ENCODE results near the gene GOLGA7B.

Gene GOLGA7B

DNA sequence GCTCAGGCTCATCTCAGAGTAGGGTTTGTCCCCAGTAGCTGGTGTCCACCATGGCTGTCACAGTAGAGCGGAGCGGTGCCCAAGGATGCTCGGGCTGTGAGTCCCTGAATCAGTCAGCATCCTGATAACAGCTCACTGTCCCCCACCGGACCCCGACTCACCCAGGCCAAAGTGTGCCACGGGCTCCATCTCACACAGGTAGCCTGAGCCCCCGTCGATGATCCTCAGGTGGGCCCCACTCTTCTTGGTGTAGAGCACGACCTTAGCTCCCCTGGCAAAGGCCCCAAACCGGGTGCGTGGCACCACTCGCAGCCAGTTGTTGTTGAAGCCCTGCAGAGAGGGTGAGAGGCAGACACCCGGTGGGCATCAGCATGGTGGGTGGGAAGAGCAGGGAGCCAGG lies 45.4 kb downstream of the GOLGA7B start:
- no peak for DNase-seq (ENCODE audit: low read depth)

DNA sequence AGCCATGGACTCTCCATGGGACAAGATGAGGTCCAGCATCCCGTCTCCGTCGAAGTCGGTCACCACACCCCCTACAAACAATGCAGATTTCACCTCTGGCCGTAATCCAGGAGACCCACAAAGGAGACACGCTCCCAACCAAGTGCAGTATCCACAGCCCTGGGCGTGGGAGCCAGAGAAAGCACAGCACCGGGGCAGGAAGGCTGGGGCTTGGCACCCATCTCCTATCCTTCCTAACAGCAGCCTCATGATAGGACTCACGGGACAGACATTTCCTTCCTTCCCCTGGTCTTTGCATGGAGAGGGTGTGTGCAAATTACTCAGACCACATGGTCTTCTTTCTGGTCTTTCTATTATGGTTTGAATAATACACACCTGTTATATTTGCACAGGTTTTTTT lies 46.3 kb downstream of the GOLGA7B start:
- DNase-seq (ENCODE audit: low read depth), result no peak

DNA sequence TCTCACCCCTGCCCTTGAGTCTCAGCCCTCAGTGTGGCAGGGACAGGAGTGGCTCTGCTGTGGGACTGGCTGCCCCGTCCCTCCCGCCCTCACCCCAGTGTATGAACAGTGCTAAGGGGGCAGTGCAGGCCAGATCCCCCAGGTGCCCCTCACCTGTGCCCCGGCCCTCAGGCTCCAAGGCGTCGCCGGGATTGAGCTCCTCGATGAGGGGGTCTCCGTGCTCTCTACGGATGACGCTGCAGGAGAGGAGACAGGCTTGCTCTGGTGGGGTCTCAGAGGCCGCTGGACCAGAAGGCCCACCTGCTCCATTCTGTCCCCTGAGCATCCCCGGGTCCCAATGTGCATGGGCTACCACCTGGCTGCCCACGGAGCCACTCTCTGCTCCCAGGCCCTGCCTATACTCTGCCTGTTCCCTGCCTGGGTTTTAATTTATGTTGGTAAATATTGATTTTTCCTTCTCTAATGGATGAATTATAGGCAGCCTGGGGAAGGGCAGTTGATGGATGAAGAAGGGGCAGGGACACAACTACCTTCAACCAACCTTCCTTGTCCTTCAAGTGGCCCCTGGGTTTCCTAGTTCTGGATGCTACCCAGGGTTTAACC lies 47.2 kb downstream of the GOLGA7B start:
- DNase-seq (ENCODE audit: low read depth), result no peak

DNA sequence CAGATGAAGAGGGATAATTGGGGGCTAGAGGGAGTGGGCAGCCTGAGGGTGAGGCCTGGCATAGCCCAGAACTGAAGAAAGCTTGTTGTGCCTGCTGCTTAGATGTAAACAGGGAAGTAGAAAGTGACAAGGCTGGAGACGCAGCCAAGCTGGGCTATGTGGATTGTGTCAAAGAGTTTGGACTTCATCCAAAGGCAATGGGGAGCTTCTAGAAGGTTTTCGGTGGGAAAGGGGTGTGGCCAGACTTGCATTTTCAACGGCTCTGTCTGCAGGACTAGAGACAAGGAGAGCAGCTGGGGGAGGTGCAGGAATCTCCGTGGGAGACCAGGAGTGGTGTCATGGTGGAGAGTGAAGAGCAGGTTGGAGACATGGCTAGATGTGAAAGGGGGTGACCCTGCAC lies 48.8 kb downstream of the GOLGA7B start:
- no peak for DNase-seq (ENCODE audit: low read depth)

DNA sequence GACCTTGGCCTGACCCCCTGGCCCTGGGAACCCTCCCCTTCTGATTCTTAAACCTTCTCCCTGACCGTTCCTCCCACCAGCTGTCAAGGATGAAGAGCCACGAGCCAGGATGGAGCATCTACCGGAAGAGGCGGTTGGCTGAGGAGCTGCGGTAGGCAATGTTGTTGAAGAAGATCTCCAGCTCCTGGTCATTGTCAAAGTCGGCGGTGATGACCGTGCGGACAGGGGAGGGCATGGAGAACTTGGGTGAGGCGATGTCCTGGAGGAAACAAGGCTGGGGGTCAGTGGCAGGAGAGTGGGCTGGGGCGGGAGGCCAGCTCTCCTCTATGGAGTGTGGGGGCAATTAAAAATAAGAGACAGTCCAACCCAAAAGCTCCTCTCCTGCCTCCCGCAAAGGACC lies 51.7 kb downstream of the GOLGA7B start:
- DNase-seq (ENCODE audit: low read depth), result no peak

DNA sequence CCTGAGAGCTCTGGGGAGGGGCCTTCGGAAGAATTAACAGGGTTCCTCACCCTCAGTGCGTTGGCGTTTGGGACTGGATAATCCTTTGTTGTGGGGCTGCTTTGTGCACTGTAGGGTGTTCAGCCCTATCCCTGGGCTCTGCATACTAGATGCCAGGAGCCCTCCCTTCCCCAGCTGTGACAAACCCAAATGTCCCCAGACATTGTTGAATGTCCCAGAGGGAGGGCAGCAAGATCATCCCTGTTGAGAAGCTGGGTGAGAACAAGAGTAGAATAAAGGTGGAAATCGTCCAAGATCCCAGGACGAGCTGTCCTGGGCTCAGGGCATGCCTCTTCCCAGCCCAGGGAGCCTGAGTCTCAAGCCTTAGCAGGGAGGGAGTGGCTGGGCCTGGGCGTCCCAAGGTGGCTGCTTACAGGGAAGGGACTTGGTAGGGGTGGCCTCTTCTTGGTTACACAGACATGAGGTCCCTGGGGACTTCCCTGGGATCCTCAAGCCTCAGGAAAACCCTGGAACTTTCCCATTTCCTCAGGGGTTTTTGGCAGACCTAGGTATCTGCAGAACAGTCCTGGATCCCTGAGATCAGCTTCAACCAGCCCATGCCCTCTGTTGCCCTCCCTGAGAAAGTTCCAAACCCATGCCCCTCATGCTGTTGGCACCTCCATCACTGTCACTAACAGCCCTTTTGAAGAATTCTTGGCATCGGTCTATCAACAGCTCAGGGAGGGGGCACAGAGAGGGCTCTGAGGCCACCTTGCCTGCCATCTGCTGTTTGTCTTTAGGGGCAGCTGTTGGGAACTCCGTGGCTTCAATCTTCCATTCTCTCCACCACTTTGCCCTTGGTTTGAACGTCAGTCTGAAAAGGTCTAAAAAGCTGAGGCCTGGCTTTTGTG lies 53.7 kb downstream of the GOLGA7B start:
- DNase-seq (ENCODE audit: low read depth), result no peak

DNA sequence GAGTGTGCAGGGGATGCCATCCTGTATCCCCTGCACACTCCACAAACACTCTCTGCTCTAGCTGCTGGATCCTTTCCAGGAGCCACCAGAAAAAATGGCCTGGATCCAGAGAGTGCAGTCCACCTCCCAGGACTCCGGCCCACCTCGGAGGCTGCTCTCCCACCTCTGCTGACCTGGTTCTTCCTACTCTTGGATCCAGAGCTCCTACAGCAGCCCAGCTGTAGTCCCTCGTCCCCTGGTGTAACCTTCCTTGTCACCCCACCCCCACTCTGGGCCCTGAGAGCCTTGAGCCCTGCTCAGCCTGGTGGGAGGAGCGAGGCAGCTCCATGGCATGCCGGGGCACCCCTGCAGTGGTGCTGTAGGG lies 54.4 kb downstream of the GOLGA7B start:
- DNase-seq (ENCODE audit: low read depth), result no peak

DNA sequence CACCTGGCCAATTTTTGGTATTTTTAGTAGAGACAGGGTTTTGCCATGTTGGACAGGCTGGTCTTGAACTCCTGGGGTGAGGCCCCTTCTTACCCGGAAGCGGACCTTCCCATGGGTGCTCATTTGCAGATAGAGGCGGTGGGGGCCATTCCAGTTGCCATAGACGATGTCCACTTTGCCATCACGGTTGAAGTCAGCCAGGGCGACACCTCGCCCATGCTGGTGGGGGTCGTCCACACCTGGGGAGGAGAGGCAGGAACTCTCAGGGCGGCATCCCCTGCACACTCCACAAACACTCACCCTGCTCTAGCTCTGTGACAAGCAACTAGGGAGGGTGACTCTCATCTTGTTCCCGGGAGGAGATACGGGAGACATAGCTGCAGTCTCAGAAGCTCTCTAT lies 54.9 kb downstream of the GOLGA7B start:
- no peak for DNase-seq (ENCODE audit: low read depth)

DNA sequence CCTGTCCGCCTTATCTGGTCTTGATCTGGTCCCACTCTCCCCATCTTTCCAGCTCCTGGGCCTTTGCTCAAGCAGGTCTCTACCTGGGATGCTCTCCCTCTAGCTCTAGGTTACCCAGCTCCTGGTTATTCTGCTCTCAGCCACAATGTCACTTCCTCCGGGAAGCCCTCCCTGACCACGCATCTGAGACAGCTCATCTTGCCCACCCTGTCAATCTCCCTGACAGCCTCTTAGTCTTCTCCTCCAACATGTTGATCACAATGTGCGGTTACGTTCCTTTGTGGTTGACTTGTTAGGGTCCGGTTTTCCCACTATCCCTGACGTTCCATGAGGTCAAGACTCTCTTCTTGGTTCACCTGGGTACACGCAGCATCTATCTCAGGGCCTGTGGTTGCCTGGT lies 55.6 kb downstream of the GOLGA7B start:
- no peak for DNase-seq (ENCODE audit: low read depth)

DNA sequence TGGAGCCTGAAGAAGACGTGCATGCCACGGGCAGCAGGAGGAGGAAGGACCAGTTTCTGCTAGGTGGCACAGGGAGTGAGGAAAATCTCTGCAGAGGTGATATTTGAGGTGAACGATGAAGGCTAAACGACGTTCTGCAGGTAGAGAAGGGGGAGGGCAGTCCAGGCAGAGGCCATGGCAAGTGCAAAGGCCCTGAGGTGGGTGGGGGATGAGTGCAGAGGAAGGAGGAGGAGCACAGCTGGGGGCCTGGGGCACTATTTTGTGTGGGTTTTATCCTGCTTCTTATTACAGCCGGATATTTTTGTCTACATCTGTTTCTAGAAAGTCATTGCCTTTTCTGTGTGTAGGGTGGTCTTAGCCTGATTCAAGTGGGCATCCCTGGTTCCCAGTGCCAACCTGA lies 57.6 kb downstream of the GOLGA7B start:
- no peak for DNase-seq (ENCODE audit: low read depth)

DNA sequence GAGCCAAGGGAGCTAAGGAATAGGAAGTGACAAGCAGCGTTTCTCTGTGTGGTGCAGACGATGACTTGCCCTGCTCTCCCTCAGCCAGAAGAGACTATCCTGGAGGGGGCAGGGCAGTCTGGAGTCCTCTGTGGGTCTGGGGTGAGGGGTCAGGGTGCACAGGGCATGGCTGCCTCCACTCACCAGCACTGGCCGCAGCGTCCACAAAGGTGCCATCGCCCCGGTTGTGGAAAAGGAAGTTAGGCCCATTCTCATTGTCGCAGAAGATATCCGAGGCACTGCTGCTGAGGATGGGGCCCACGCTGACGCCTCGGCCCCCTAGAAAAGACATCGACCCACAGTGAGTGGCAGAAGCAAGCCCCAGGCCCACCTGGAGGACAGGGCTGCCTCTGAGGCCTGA lies 58.2 kb downstream of the GOLGA7B start:
- DNase-seq (ENCODE audit: low read depth), result no peak

DNA sequence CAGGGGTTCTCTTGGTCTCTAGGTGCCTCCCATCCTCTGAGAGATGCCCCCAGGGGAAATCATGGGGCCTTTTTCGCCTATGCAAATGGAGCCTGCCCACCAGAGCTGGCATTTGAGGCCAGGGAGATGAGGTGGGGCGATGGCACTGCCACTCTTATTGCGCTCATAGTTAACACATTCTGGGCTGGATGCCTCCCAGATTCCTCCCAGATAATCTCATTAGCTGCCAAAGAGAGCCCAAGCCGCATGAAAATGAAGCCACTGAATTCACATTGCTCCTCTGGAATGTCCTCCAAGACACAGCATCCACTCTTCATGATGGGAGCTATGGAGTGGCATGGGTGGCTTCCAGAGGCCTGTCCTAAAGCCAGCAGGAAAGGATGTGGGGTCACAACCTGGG lies 61.0 kb downstream of the GOLGA7B start:
- DNase-seq (ENCODE audit: low read depth), result no peak

DNA sequence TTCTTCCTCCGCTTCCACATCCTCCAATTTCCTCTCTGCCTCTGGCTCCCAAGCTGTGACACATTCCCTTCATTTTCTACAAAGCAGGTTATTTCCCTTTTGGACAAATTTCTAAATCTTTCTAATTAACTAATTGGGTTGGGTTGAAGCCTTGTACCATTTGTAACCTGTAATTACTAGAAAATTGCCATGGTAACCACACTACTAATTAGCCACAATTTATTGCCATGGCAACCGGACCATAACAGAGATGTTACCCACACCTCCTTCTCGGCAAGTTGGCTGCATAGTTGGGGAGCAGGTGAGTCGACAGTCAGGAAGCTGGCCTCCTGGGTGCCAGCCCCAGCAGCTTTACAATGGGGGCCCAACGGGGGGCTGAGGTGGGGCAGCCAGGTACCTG lies 61.6 kb downstream of the GOLGA7B start:
- no peak for DNase-seq (ENCODE audit: low read depth)

DNA sequence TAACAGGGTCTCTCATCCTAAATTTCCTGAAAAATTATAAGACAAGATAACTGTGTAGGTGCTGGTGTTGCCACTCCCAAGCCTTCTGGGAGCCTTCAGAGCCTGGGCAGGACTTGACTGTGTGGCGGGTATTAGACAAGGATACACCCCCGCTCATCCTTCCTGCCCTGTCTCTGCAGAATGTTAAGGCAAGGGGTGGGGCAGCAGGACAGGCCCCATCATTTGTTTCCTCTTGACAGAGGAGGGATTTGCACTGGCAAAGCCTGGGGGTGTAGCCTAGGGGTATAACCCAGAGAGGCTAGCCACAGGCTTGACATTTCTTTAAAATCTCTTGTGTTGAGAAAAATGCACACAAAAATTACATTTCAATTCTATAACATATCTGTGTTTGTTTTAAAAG lies 63.5 kb downstream of the GOLGA7B start:
- DNase-seq (ENCODE audit: low read depth), result no peak

DNA sequence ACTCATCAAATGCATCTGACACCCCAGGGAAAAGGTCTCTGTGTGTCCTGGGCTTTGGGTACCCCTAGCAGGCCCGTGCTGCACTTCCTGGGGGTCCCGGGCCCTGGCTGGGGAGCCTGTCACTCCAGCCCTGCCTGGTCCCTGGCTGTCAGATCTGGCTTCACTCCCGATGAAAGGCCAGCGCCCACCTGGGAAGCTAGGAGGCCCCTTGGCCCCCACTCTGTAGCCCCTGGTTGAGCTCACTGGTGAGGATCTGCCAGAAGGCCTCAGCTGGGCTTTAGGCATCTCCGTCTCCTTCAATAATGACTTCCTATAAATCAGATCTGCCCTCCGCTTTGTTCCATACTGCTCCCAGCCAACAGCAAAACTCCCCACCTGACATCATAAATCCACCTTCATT lies 64.0 kb downstream of the GOLGA7B start:
- no peak for DNase-seq (ENCODE audit: low read depth)

DNA sequence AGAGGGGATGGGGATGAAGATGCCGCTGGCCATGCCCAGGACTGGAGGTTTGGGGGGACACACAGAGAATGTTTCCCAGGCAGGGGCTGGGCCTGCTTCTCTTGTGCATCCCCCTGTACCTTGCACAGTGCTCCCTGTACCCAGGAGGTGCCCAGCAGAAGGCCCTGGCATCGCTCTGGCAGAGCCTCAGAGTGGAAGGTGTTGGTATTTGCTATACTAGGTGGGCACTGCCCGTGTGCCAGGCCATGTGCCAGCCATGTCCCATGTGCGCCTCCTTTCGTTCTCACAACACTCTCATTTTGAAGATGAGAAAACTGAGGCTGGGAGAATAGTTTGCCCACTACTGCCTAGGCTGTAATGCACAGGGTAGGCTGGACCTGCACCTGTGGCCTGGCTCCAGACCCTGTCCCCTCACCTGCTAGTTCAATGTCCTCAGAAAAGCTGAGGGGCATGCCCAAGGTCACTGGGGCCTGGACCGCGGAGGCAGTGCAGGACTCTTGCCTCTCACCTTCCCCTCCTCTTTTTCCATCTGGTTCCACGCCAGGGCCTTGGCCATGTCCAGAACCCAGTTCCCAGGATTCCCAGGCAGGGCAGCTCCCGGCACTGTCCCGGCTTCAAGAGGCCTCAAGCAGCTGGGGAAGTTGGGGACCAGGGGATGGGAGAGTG lies 64.7 kb downstream of the GOLGA7B start:
- no peak for DNase-seq (ENCODE audit: low read depth)

DNA sequence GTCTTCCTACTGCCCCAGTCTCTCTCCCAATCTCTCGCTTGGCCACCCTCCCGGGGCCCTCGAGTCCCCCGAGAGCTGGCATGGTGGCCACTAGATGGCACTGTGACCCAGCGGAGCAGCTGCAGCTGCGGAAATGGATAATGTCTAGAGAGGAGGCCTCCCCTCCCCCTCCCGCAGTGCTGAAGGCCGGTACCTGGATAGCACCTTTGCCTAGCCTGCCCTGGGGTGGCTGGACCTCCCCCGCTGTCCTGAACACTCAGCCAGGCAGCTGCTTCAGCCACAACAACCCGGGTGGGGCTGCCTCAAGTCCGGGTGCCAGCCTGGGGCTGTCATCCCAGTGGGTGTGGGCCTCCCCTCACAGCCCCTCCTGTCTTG lies 65.2 kb downstream of the GOLGA7B start:
- peak; percentile 46 for DNase-seq (ENCODE audit: low read depth)

DNA sequence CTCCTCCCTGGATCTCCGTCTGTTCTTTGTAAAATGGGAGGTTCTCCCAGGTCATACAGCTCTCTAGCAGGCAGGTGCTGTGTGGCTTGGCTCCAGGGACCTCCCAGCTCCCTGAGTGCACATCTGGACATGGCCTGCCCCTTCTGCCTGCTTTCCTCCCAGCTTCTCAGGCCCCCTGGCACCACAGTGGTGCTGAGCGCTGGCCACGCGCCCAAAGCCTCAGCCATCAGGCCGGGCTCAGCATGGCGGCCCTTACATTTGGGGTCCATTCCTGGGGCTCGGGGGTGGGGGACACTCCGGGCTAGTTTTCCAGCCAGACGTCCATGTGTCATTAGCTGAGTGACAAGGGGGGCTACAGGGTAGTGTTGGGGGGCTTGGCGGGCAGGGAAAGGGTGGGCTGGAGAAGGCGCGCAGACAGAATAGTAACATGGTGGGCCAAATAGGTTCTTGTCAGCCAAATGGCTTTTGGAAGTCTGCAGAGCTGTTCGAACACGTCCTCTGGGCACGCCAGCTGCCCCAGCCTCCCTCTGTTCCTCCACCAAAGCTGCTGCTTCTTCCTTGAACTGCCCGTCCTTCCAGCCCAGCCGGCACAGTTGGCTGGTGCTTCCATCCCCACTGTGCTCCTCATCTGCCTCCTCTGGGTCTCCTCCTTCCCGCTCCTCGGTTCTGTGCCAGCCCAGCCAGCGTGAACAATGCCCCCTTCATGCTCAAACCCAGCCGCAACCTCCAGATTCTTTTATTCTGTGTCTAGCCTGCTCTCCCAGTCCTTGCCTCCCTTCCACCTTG lies 65.9 kb downstream of the GOLGA7B start:
- DNase-seq (ENCODE audit: low read depth), result no peak

DNA sequence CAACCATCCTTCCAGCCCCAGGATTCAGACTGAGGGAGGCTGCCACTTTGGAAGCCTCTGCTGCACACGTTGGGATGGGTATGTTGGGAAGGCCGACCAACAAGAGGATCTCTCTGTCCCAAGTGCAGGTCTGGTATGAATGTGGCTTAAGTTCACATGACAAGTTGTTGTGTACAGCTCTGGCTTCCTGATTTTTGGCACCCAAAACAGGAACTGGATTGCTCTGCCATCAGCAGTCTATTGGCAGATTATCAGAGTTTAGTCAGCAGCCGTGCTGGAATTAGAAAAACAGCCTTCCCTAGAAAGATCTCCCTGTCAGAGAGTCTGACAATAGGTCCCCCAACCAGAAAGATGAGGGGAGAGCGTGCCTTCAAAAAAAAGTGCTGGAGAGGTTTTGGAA lies 66.9 kb downstream of the GOLGA7B start:
- DNase-seq (ENCODE audit: low read depth), result no peak

DNA sequence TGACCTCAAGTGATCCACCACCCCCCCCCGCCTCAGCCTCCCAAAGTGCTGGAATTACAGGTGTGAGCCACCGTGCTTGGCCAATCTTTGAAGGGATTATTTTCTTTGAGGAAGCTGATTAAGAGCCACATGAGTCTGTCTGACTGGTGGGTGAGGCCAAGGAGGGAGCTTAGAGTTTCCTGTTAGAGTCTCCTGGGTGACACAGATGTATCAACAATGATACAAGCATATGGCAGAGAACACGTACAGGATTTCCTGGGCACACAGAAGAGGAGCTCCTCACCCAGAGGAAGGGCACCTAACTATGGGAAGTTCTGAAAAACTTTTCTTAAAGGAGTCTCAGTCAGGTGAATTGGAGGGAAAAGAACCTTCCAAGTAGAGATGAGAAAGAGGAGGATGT lies 69.4 kb downstream of the GOLGA7B start:
- DNase-seq (ENCODE audit: low read depth), result no peak

DNA sequence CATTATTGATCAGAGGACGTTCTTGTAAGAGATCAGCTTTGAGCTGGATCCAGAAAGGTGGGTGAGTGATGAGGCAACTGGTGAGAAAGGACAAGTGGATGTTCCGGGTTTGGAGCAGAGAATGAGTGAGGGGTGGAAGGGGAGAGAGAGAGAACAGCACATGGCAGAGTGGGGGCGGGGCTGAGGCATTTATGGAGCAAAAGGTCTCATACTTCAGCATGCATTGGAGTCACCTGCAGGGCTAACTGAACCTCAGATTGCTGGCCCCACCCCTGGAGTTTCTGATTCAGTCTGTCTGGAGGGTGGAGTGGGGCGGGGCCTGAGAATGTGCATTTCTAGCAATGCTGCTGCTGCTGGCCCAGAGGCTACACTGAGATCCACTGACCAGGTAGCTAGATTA lies 71.2 kb downstream of the GOLGA7B start:
- DNase-seq (ENCODE audit: low read depth), result no peak
